Trophoblast cell (in vitro differentiated cells and primary cell): ENCODE measurements around the gene ADIPOR2.

Experiments used
- DNase-seq, 2 donors: peaks; one replicate each; pipeline ENCODE4 v3.0.0-alpha.2; 2016
- H2AFZ ChIP-seq: 2 replicates; pipeline ENCODE4 v1.6.1; 2013; ENCODE audit warnings: low read length, moderate library complexity, mild to moderate bottlenecking; ENCODE audit not compliant: insufficient read depth, poor library complexity
- H2AK5ac ChIP-seq: 2 replicates; pipeline ENCODE4 v1.6.1; 2013; ENCODE audit warnings: mild to moderate bottlenecking, low read length
- H2BK120ac ChIP-seq: 2 replicates; pipeline ENCODE4 v1.6.1; 2013; ENCODE audit warnings: low read length, mild to moderate bottlenecking, moderate library complexity; ENCODE audit not compliant: insufficient read depth, poor library complexity
- H2BK12ac ChIP-seq: 2 replicates; pipeline ENCODE4 v1.6.1; 2013; ENCODE audit warnings: mild to moderate bottlenecking, low read length, moderate library complexity
- H2BK5ac ChIP-seq: 2 replicates; pipeline ENCODE4 v1.6.1; 2013; ENCODE audit warnings: low read length, low read depth, moderate library complexity, mild to moderate bottlenecking; ENCODE audit not compliant: poor library complexity
- H3K14ac ChIP-seq: 2 replicates; pipeline ENCODE4 v1.6.1; 2013; ENCODE audit warnings: mild to moderate bottlenecking, low read length
- H3K18ac ChIP-seq: 2 replicates; pipeline ENCODE4 v1.6.1; 2013; ENCODE audit warnings: mild to moderate bottlenecking, low read length
- H3K23ac ChIP-seq: 2 replicates; pipeline ENCODE4 v1.6.1; 2013; ENCODE audit warnings: low read length
- H3K27ac ChIP-seq: 2 replicates; pipeline ENCODE4 v1.5.1; 2013; ENCODE audit warnings: low read depth, mild to moderate bottlenecking, inconsistent platforms, low read length, moderate library complexity
- H3K27me3 ChIP-seq: 2 replicates; pipeline ENCODE4 v1.6.1; 2013; ENCODE audit warnings: inconsistent platforms, mild to moderate bottlenecking, low read length, moderate library complexity; ENCODE audit not compliant: insufficient read depth
- H3K36me3 ChIP-seq, 2 experiments: 1 replicate in 1 of 2; 2 replicates in 1 of 2; pipeline ENCODE4 v1.6.1; 2013; ENCODE audit warnings: low read length in 2 of 2, mild to moderate bottlenecking in 2 of 2, moderate library complexity in 1 of 2; ENCODE audit not compliant: insufficient read depth in 2 of 2, control insufficient read depth in 1 of 2
- H3K4ac ChIP-seq: 2 replicates; pipeline ENCODE4 v1.6.1; 2013; ENCODE audit warnings: low read depth, mild to moderate bottlenecking, low read length, moderate library complexity
- H3K4me1 ChIP-seq, 2 experiments: 1 replicate in 1 of 2; 2 replicates in 1 of 2; pipeline ENCODE4 v1.6.1; 2013; ENCODE audit warnings: low read length in 2 of 2, mild to moderate bottlenecking in 2 of 2, moderate library complexity in 1 of 2; ENCODE audit not compliant: insufficient read depth in 2 of 2, control insufficient read depth in 1 of 2
- H3K4me2 ChIP-seq: 2 replicates; pipeline ENCODE4 v1.6.1; 2013; ENCODE audit warnings: inconsistent platforms, mild to moderate bottlenecking, low read length, moderate library complexity
- H3K4me3 ChIP-seq: 2 replicates; pipeline ENCODE4 v1.5.1; 2013; ENCODE audit warnings: mild to moderate bottlenecking, low read depth, low read length, inconsistent platforms
- H3K79me1 ChIP-seq: one replicate; pipeline ENCODE4 v1.6.1; 2013; ENCODE audit warnings: low read length
- H3K79me2 ChIP-seq: 2 replicates; pipeline ENCODE4 v1.6.1; 2013; ENCODE audit warnings: low read length, mild to moderate bottlenecking; ENCODE audit not compliant: control insufficient read depth, insufficient read depth, poor library complexity
- H3K9ac ChIP-seq: 2 replicates; pipeline ENCODE4 v1.6.1; 2013; ENCODE audit warnings: mild to moderate bottlenecking, low read length
- H3K9me3 ChIP-seq: 2 replicates; pipeline ENCODE4 v1.6.1; 2013; ENCODE audit warnings: low read depth, mild to moderate bottlenecking, control low read depth, inconsistent platforms, low read length; ENCODE audit not compliant: insufficient read depth
- H4K12ac ChIP-seq: 2 replicates; pipeline ENCODE4 v1.6.1; 2013; ENCODE audit warnings: low read depth, mild to moderate bottlenecking, low read length, moderate library complexity
- H4K8ac ChIP-seq: 2 replicates; pipeline ENCODE4 v1.6.1; 2013; ENCODE audit warnings: low read depth, mild to moderate bottlenecking, low read length, moderate library complexity
- H4K91ac ChIP-seq: one replicate; pipeline ENCODE4 v1.6.1; 2013; ENCODE audit warnings: low read depth, mild to moderate bottlenecking, low read length, moderate library complexity
- WGBS: extraction: QIAGEN DNeasy Blood & Tissue Kit; methylation state at CpG from one replicate; pipeline ENCODE4 v1.1.7; 2013; ENCODE audit warnings: missing lambda C conversion rate; ENCODE audit not compliant: insufficient read length, insufficient coverage; ENCODE audit errors: extremely low coverage; 5-methylcytosine and 5-hydroxymethylcytosine counted together

ADIPOR2 gene

GRCh38 chr12:1680804-1681492, 9.9 kb upstream of the ADIPOR2 start:
- Histone ChIP-seq H3K79me1 (no peaks in the 10 kb centered on the region), H3K9ac (no peak overlapping the region), H3K27me3 (no peaks in the 10 kb centered on the region), H3K79me2 (no peaks in the 10 kb centered on the region), H2BK5ac (no peak overlapping the region), H3K4me1 (no peaks in the 10 kb centered on the region), H2BK12ac (no peak overlapping the region), H4K12ac (no peak overlapping the region), H4K91ac (no peak overlapping the region), H3K36me3 (no peaks in the 10 kb centered on the region), H3K4me3 (no peak overlapping the region), H3K14ac (no peak overlapping the region), H4K8ac (no peak overlapping the region), H3K23ac (no peak overlapping the region), H3K4ac (no peak overlapping the region), H2AK5ac (no peak overlapping the region), H3K4me2 (no peak overlapping the region), H3K27ac (no peak overlapping the region), H2BK120ac (no peak overlapping the region), H3K9me3 (no peaks in the 10 kb centered on the region), H3K18ac (no peak overlapping the region), H2AFZ (no peak overlapping the region)
- no peak for DNase-seq
- WGBS: no CpG with 5 or more reads among the region's 7 CpGs

- no peak overlapping the region for H2BK12ac ChIP-seq
Observed at GRCh38 chr12:1681493-1681807, 9.4 kb upstream of the ADIPOR2 start.

GRCh38 chr12:1688086-1688710, 2.7 kb upstream of the ADIPOR2 start:
- no peaks in the 10 kb centered on the region for H3K27me3 ChIP-seq
- no CpG with 5 or more reads among the region's 5 CpGs for WGBS
- no peaks in the 10 kb centered on the region for H3K4me1 ChIP-seq
- H2BK12ac ChIP-seq: no peak overlapping the region
- no peaks in the 10 kb centered on the region for H3K9me3 ChIP-seq
- no peak overlapping the region for H3K4me3 ChIP-seq
- H3K9ac ChIP-seq: peak overlapping the region; percentile 21
- no peak overlapping the region for H4K12ac ChIP-seq
- peaks cover 8% of the 10 kb centered on the region for H3K79me1 ChIP-seq
- no peak overlapping the region for H3K4me2 ChIP-seq
- H2BK5ac ChIP-seq: no peak overlapping the region
- no peak overlapping the region for H4K8ac ChIP-seq
- H2BK120ac ChIP-seq: no peak overlapping the region
- no peak overlapping the region for H3K14ac ChIP-seq
- peaks cover 8% of the 10 kb centered on the region for H3K79me2 ChIP-seq
- H3K18ac ChIP-seq: no peak overlapping the region
- H3K36me3 ChIP-seq: no peaks in the 10 kb centered on the region
- H3K23ac ChIP-seq: peak overlapping the region; percentile 74
- DNase-seq: peak in 1 of 2 donors; percentile 17
- H2AK5ac ChIP-seq: no peak overlapping the region
- H2AFZ ChIP-seq: no peak overlapping the region
- H3K4ac ChIP-seq: no peak overlapping the region
- H3K27ac ChIP-seq: no peak overlapping the region
- H4K91ac ChIP-seq: no peak overlapping the region

More at GRCh38 chr12:1681493-1681807, 9.4 kb upstream of the ADIPOR2 start:
- H2AFZ ChIP-seq: no peak overlapping the region
- no peak overlapping the region for H3K18ac ChIP-seq
- H2BK5ac ChIP-seq: no peak overlapping the region
- no peak overlapping the region for H4K91ac ChIP-seq
- no CpG with 5 or more reads among the region's 2 CpGs for WGBS
- H3K9me3 ChIP-seq: no peaks in the 10 kb centered on the region
- no peak overlapping the region for H2AK5ac ChIP-seq
- H3K9ac ChIP-seq: no peak overlapping the region
- H3K27ac ChIP-seq: no peak overlapping the region
- H3K23ac ChIP-seq: no peak overlapping the region
- no peak overlapping the region for H4K12ac ChIP-seq
- H2BK120ac ChIP-seq: no peak overlapping the region
- no peak overlapping the region for H3K4ac ChIP-seq
- no peak overlapping the region for H3K4me2 ChIP-seq
- H3K14ac ChIP-seq: no peak overlapping the region
- H3K79me1 ChIP-seq: no peaks in the 10 kb centered on the region
- no peak for DNase-seq
- no peaks in the 10 kb centered on the region for H3K27me3 ChIP-seq
- no peak overlapping the region for H3K4me3 ChIP-seq
- H3K36me3 ChIP-seq: no peaks in the 10 kb centered on the region
- no peaks in the 10 kb centered on the region for H3K4me1 ChIP-seq
- no peak overlapping the region for H4K8ac ChIP-seq
- H3K79me2 ChIP-seq: no peaks in the 10 kb centered on the region

GRCh38 chr12:1691123-1692007, 495 bp downstream of the ADIPOR2 start:
- Histone ChIP-seq H3K4me1 (no peaks in the 10 kb centered on the region), H3K9ac (peak overlapping the region; percentile 93), H3K9me3 (peaks cover 2% of the 10 kb centered on the region), H4K91ac (peak overlapping the region; percentile 89), H2AK5ac (peak overlapping the region; percentile 82), H4K12ac (peak overlapping the region; percentile 89), H3K14ac (peak overlapping the region; percentile 85), H3K36me3 (no peaks in the 10 kb centered on the region), H3K4me2 (peak overlapping the region; percentile 89), H3K4ac (peak overlapping the region; percentile 83), H3K79me1 (peaks cover 8% of the 10 kb centered on the region), H3K23ac (no peak overlapping the region), H3K27ac (peak overlapping the region; percentile 92), H4K8ac (peak overlapping the region; percentile 85), H3K18ac (peak overlapping the region; percentile 82), H2AFZ (peak overlapping the region; percentile 26), H2BK120ac (peak overlapping the region; percentile 90), H2BK5ac (peak overlapping the region; percentile 86), H3K4me3 (peak overlapping the region; percentile 88), H3K79me2 (peaks cover 10% of the 10 kb centered on the region), H3K27me3 (no peaks in the 10 kb centered on the region), H2BK12ac (peak overlapping the region; percentile 37)
- DNase-seq: peak; percentile 33 to 64
- WGBS: no CpG with 5 or more reads among the region's 56 CpGs
